ENCODE measurements around the gene ATG9A. TPM values are rescaled to one million over a fixed set of nuclear protein-coding genes. Genes with fewer than 3 reads are reported as not detected.
"Not testable (repeated sequence)": the region's sequence is repeated elsewhere in the genome, so short reads cannot be mapped to it uniquely, and the experiment has no call there.

Gene ATG9A
- total RNA-seq, 4 donors from 2014 or later: 39.8 to 82.6 (median 47.0) TPM

- Histone ChIP-seq H3K4me3 (no peak overlapping the region), H3K36me3 (peaks cover 0 to 19% of the 10 kb centered on the region in 2 donors), H3K27me3 (peaks cover 4% of the 10 kb centered on the region), H3K4me1 (peaks cover 0 to 29% (median 9%) of the 10 kb centered on the region in 3 donors), H3K9me3 (no peaks in the 10 kb centered on the region), H3K27ac (no peak overlapping the region)
- TF ChIP-seq, protein P1, sequence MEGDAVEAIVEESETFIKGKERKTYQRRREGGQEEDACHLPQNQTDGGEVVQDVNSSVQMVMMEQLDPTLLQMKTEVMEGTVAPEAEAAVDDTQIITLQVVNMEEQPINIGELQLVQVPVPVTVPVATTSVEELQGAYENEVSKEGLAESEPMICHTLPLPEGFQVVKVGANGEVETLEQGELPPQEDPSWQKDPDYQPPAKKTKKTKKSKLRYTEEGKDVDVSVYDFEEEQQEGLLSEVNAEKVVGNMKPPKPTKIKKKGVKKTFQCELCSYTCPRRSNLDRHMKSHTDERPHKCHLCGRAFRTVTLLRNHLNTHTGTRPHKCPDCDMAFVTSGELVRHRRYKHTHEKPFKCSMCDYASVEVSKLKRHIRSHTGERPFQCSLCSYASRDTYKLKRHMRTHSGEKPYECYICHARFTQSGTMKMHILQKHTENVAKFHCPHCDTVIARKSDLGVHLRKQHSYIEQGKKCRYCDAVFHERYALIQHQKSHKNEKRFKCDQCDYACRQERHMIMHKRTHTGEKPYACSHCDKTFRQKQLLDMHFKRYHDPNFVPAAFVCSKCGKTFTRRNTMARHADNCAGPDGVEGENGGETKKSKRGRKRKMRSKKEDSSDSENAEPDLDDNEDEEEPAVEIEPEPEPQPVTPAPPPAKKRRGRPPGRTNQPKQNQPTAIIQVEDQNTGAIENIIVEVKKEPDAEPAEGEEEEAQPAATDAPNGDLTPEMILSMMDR (IDR thresholded peaks at IDR 0.05): no peak
- no peak for TF ChIP-seq EP300 (IDR thresholded peaks at IDR 0.05)
- no peak for TF ChIP-seq POLR2AphosphoS5 (IDR thresholded peaks at IDR 0.05)
- no peak for TF ChIP-seq POLR2A (IDR thresholded peaks at IDR 0.05)
- no peak for ATAC-seq
- 68 to 72% methylated on average over 3 to 4 of the region's 5 CpGs for WGBS, 2 donors (ENCODE audit: low coverage in 1 of 2)
Measured at GRCh38 chr2:219205165-219205538, 24.3 kb downstream of the ATG9A start.

DNA sequence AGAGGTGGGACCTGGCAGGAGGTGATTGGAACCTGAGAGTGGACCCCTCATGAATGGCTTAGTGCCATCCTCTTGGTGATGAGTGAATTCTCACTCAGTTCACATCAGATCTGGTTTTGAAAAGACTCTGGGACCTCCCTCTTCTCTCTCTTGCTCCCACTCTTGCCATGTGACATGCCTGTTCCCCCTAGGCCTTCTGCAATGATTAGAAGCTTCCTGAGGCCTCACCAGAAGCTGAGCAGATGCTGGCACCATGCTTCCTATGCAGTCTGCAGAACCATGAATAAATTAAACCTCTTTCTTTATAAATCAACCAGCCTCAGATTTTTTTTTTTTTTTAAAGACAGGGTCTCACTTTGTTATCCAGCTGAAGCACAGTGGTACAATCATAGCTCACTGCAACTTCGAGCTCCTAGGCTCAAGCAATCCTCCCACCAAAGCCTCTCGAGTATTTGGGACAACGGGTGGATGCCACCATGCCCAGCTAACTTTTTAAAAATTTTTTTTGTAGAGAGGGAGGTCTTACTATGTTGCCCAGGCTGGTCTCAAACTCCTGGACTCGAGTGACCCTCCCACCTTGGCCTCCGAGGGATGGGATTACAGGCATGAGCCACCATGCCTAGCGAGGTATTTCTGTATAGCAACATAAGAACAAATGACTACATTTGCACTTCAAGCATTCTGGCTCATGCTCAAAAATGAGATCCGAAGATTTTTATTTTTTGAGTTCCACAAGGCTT, 24.8 kb downstream of the ATG9A start:
- 81 to 88% methylated on average over 6 of the region's 7 CpGs for WGBS, 2 donors (ENCODE audit: low coverage in 1 of 2)
- TF ChIP-seq, protein P1 (IDR thresholded peaks at IDR 0.05): no peak
- TF ChIP-seq POLR2AphosphoS5 (IDR thresholded peaks at IDR 0.05): no peak
- TF ChIP-seq POLR2A (IDR thresholded peaks at IDR 0.05): no peak
- no peak for TF ChIP-seq EP300 (IDR thresholded peaks at IDR 0.05)
- H3K4me3 ChIP-seq: no peak overlapping the region
- H3K27ac ChIP-seq: no peak overlapping the region
- ATAC-seq: no peak
- H3K9me3 ChIP-seq: no peaks in the 10 kb centered on the region
- peaks cover 7% of the 10 kb centered on the region for H3K27me3 ChIP-seq
- peaks cover 0 to 14% of the 10 kb centered on the region in 2 donors for H3K36me3 ChIP-seq
- peaks cover 0 to 29% (median 9%) of the 10 kb centered on the region in 3 donors for H3K4me1 ChIP-seq

GRCh38 chr2:219201331-219201730, 28.1 kb downstream of the ATG9A start:
- not testable (repeated sequence) for H3K4me3 ChIP-seq, H3K9me3 ChIP-seq, H3K36me3 ChIP-seq, H3K27ac ChIP-seq, ATAC-seq, H3K4me1 ChIP-seq
- H3K27me3 ChIP-seq: peaks cover 18% of the 10 kb centered on the region
- no CpG with 5 or more reads among the region's 21 CpGs for WGBS, 2 donors (ENCODE audit: low coverage in 1 of 2)

GRCh38 chr2:219200502-219201326, 28.7 kb downstream of the ATG9A start:
- H3K4me1 ChIP-seq, H3K9me3 ChIP-seq, ATAC-seq, H3K36me3 ChIP-seq, H3K27ac ChIP-seq, H3K4me3 ChIP-seq: not testable (repeated sequence)
- H3K27me3 ChIP-seq: peaks cover 18% of the 10 kb centered on the region
- 62 to 85% methylated on average over 13 to 16 of the region's 26 CpGs for WGBS, 2 donors (ENCODE audit: low coverage in 1 of 2)

DNA sequence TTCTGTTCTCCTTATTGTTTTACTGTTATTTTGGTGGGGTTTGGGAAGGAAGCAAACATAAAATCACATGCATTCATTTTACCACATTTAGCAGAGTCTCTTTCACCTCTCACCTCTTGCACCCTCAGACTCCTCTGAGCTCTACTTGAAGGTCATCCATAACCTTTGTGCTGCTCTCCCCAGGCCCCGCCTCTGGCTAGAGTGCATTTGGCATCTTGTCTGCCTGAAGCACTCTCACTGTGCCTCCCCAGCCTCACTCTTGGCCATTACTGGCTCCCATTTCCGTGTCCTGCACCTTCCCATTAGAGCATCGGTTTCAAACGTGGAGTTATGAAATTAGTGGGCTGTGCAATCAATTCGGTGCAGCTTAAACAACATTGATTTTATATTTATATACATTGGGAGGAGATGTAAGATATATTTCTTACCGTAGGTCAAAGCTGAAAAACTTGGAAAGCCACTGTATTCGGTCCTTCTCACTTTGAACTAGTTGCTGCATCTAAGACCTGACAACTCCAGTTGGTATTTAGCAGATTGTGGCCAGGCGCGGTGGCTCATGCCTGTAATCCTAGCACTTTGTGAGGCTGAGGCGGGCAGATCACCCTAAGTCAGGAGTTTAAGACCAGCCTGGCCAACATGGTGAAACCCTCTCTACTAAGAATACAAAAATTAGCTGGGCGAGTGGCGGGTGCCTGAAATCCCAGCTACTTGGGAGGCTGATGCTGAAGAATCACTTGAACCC, 29.8 kb downstream of the ATG9A start:
- TF ChIP-seq EP300 (IDR thresholded peaks at IDR 0.05): no peak
- TF ChIP-seq POLR2A (IDR thresholded peaks at IDR 0.05): no peak
- no peak for TF ChIP-seq POLR2AphosphoS5 (IDR thresholded peaks at IDR 0.05)
- TF ChIP-seq, protein P1 (IDR thresholded peaks at IDR 0.05): no peak
- H3K36me3 ChIP-seq: no peaks in the 10 kb centered on the region
- no peak for ATAC-seq
- H3K27me3 ChIP-seq: peaks cover 18% of the 10 kb centered on the region
- H3K27ac ChIP-seq: no peak overlapping the region
- no peak overlapping the region for H3K4me3 ChIP-seq
- 68 to 71% methylated on average over 4 to 7 of the region's 12 CpGs for WGBS, 2 donors (ENCODE audit: low coverage in 1 of 2)
- H3K9me3 ChIP-seq: no peaks in the 10 kb centered on the region
- no peaks in the 10 kb centered on the region for H3K4me1 ChIP-seq

Data from gastroesophageal sphincter (tissue), 4 donors.